ENCODE data around the gene SLC37A3. TPM values are rescaled to one million over a fixed set of nuclear protein-coding genes. Genes with fewer than 3 reads are reported as not detected.

Gene SLC37A3
- total and polyA plus RNA-seq, 2 of the 13 experiments (the other 11 are each of a cell fraction or from before 2014, with no cell fraction given) = 21.3 to 27.9 TPM

- no peak for TF ChIP-seq ZSCAN22 (CRISPR knock-in tag; IDR thresholded peaks at IDR 0.05)
- TF ChIP-seq FOSL1 (CRISPR knock-in tag; IDR thresholded peaks at IDR 0.05; ENCODE audit: borderline replicate concordance) = no peak
- no peak for TF ChIP-seq RXRA (CRISPR knock-in tag; IDR thresholded peaks at IDR 0.05)
- TF ChIP-seq ATF7-NPFF (CRISPR knock-in tag; IDR thresholded peaks at IDR 0.05; ENCODE audit: low read depth) = no peak
- TF ChIP-seq FOXM1 (CRISPR knock-in tag; IDR thresholded peaks at IDR 0.05) = no peak
- no peak for TF ChIP-seq NR2C2 (CRISPR knock-in tag; IDR thresholded peaks at IDR 0.05; ENCODE audit: borderline replicate concordance)
- no peak for TF ChIP-seq ZBTB1 (CRISPR knock-in tag; IDR thresholded peaks at IDR 0.05; ENCODE audit: borderline replicate concordance)
- TF ChIP-seq MYNN (CRISPR knock-in tag; IDR thresholded peaks at IDR 0.05; ENCODE audit: low read depth) = no peak
- TF ChIP-seq POLR2AphosphoS5 (IDR thresholded peaks at IDR 0.05; ENCODE audit: low read depth, low read length) = no peak
- TF ChIP-seq CENPBD1 (CRISPR knock-in tag; IDR thresholded peaks at IDR 0.05; ENCODE audit: borderline replicate concordance, low read depth) = no peak
- TF ChIP-seq ZNF768 (CRISPR knock-in tag; IDR thresholded peaks at IDR 0.05) = no peak
- no peak for TF ChIP-seq ZNF3 (CRISPR knock-in tag; IDR thresholded peaks at IDR 0.05)
- TF ChIP-seq TFDP2 (CRISPR knock-in tag; IDR thresholded peaks at IDR 0.05) = no peak
- no peak for TF ChIP-seq TEAD2 (CRISPR knock-in tag; IDR thresholded peaks at IDR 0.05)
- TF ChIP-seq ZNF839 (CRISPR knock-in tag; IDR thresholded peaks at IDR 0.05; ENCODE audit: borderline replicate concordance) = no peak
- no peak for TF ChIP-seq MATR3 (CRISPR knock-in tag; IDR thresholded peaks at IDR 0.05)
- no peak for TF ChIP-seq WIZ (CRISPR knock-in tag; IDR thresholded peaks at IDR 0.05)
- TF ChIP-seq E2F1 (CRISPR knock-in tag; IDR thresholded peaks at IDR 0.05) = no peak
- no peak for TF ChIP-seq PTBP1 (IDR thresholded peaks at IDR 0.05; ENCODE audit: low read depth, low read length, poor library complexity, severe bottlenecking)
- no peak for TF ChIP-seq TRAFD1 (CRISPR knock-in tag; IDR thresholded peaks at IDR 0.05; ENCODE audit: borderline replicate concordance)
- TF ChIP-seq ZNF383 (CRISPR knock-in tag; IDR thresholded peaks at IDR 0.05; ENCODE audit: borderline replicate concordance) = no peak
- TF ChIP-seq ZNF567 (CRISPR knock-in tag; IDR thresholded peaks at IDR 0.05; ENCODE audit: borderline replicate concordance) = no peak
- TF ChIP-seq THRA (CRISPR knock-in tag; IDR thresholded peaks at IDR 0.05; ENCODE audit: borderline replicate concordance) = no peak
- TF ChIP-seq ZNF513 (CRISPR knock-in tag; conservative IDR thresholded peaks at IDR 0.05) = no peak
Measured at GRCh38 chr7:140310337-140311002, 87.9 kb downstream of the SLC37A3 start (continued).

All from HepG2 (cell line).